Cortex of kidney (tissue), 1 donor: ENCODE results near the gene DOCK9.
"Not testable (repeated sequence)": the region's sequence is repeated elsewhere in the genome, so short reads cannot be mapped to it uniquely, and the experiment has no call there.

ENCODE experiments used
- DNase-seq: peaks from one replicate; lab custom pipeline; 2025; lab: John Stamatoyannopoulos, UW

DOCK9 gene

DNA sequence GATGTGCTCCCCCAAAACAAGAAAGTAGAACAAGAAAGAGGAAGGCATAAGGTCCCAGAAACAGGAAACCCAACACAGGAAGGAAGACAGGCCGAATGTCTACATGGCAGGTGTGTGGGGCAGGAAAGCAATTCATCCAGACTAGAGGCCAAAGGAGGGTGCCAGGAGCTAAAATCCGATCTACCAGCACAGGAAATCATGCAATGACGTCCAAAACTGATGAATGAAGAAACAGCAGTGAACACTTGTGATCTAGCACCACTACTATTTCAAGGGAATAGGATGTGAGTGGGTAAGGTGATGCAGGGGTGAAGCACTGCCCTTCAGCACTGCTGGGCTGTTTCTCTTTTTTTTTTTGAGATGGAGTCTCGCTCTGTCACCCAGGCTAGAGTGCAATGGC, 59.1 kb downstream of the DOCK9 start:
- no peak for DNase-seq

GRCh38 chr13:98917116-98917515, 60.7 kb downstream of the DOCK9 start:
- DNase-seq = no peak

DNA sequence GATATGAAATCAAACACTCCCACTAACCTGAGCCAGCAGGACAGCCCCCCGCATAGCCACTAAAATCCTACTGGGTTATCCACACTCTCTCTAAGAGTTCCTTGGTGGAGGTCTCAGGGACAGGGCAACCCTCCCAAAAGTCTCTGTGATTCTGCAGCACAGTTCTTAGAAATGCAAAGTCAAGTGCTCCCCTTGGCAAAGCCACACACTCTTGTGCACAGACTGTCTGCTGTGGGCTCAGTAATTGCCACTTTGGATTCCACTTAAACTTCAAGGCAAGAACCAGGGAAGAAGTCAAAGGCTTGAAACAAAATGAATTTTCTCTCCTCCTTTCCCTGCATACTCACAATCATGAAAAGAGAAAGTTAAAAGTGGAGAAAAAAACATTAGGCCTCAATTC, 61.5 kb downstream of the DOCK9 start:
- no peak for DNase-seq

DNA sequence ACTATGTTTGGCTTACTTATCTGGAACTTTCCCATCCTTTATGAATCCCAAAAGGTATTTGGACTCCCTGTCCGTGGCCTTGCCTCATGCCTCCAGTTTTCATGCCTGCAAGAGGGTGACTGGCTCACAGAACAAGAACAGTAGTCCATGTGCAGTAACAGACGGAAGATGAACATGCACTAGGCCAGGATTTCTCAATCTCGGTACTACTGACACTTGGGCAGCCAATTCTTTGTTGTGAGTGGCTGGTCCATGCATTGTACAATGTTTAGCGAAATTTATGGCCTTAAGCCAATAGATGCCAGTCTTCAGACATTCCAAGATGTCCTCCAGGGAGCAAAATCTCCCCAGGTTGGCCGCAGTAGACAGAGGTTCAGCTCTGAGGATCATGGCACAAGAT, 61.9 kb downstream of the DOCK9 start:
- DNase-seq = no peak

DNA sequence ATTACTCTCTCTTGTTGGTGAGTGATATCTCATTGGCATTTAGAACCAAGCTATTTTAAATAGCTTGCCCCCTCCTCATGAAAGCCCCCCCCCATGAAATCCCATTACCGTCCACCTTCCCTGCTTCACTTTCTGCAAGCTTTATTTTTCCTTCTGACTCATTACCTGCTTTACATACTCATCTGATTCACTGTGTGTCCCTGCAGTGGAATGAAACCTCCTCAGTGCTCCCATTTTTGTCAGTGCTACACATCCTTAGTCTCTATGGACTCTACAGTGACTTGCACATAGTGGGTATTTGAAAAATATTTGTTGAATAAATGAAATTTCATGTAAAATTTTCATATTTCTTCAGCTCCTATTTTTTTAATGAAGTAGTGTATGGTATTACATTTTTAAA, 62.3 kb downstream of the DOCK9 start:
- no peak for DNase-seq

- no peak for DNase-seq
These were observed 64.1 kb downstream of the DOCK9 start for GRCh38 chr13:98913741-98914140.

- no peak for DNase-seq
These were observed 65.0 kb downstream of the DOCK9 start for GRCh38 chr13:98912846-98913245.

GRCh38 chr13:98910501-98910951, 67.3 kb downstream of the DOCK9 start:
- no peak for DNase-seq

DNA sequence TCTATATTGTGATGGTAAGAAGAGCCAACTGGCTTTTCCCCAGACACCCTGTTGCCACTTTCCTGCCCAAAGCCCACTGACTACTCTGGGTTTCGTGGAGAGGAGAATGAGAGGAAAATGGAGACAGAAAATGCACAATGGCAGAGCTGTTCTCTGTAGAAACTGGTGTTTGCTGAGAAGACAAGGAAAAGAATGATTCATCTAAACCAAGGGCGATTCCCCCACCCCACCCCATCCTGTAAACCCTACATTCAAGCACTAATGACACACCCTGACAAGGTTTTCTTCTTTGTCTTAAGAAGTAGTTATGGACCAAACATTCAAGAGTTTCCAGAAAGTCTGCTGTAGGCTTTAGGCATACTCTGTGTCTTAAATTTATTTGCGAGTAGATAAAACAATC, 68.8 kb downstream of the DOCK9 start:
- DNase-seq = no peak

GRCh38 chr13:98906746-98907502, 70.9 kb downstream of the DOCK9 start:
- DNase-seq = no peak

DNA sequence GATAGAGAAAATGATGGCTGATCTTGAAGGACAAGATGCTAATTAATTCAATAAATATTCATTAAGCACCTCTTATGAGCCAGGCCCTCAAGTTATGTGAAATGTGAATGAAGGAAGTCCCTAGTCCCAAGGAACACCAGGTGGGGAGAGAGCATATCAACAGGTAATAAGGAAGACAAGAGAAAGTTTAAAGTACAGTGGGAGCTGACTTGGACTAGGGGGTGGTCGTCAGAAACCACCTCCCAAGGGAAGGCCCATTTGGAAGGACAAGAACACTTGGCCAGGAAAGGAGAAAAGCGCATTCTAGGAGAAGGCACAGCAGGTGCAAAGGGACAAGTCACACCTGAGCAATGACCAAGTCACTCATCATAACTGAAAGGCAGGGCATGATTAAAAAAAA, 72.7 kb downstream of the DOCK9 start:
- no peak for DNase-seq

DNA sequence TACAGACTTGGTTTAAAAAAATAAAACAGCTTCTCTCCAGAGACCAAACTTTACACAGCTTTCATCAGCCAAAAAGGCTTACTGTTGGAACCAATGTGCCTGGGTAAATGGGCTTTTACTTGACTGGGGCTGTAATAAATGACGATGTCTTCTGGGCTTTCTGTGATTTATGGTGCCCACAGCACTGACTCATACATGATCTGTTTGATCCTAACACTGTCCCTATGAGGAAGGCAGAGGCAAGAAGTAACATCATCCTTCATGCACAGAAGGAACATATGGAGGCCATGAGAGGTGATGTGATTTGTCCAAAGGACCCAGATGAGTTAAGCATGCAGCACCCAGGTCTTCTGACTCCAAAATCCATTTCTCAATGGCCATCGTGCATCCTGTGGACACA, 77.4 kb downstream of the DOCK9 start:
- DNase-seq = no peak

DNA sequence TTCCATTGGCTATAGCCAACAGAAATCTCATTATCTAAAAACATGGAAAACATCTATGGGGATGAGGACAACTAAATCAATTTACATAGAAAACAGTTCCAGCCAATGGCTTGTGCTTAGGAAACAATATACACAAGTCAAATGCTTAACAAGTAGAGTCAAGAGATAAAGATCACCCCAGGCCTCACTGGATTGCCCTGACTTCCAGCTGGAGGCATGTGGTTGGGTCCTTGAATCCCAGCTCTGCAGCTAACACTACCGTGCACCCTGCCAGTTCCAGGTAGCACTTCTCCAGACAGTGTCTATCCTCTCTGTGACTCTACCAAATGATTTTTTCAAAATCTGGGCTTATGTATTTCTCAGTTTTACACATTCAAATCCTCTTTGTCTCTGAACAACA, 80.2 kb downstream of the DOCK9 start:
- DNase-seq = no peak

DNA sequence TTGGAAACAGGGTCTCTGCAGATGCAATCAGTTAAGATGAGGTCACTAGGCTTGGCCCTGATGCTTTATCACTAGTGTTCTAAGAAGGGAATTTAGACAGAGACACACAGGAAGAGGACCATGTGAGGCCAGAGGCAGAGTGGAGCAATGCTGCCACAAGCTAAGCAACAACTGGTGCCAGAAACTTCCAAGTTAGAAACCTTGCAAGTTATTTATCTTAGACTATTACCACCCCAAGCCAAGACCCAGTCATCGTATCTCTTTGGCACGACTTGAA, 81.1 kb downstream of the DOCK9 start:
- DNase-seq = no peak

DNA sequence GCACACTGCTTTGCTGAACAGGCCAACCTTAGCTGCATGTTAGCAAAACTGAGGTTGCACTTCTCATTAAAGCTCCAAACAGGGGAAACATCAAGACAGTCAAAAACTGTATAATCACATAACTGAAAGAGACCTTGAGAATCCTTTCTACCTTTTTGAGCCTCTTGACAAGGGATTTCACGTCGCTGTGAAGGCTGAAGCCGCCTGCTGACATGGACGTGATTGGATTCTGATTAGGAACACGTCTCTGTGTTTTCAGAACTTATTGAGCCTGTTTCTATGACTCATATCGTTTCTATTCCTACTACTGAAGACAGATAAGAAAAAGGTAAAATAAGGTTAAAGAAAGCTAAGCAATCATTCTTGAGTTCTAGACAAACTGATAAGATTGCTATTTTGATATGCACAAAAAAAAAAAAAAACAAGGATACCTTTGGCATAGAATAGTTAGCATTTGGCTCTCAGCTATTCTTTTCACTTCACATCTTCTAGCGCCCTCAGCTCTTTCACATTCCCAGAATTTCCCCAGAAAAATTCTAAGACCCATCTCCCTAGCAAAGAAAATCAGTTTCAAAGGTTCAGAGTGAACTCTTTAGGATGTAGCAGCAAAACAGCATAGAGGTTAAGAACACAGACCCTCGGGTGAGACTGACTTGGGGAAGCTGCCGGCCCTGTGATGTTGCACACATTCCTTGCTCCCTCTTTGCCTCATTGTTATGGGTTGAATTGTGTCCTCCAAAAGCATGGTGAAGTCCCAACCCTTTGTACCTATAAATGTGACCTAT, 81.6 kb downstream of the DOCK9 start:
- no peak for DNase-seq

- not testable (repeated sequence) for DNase-seq
These were observed 83.0 kb downstream of the DOCK9 start for GRCh38 chr13:98894814-98895213.

DNA sequence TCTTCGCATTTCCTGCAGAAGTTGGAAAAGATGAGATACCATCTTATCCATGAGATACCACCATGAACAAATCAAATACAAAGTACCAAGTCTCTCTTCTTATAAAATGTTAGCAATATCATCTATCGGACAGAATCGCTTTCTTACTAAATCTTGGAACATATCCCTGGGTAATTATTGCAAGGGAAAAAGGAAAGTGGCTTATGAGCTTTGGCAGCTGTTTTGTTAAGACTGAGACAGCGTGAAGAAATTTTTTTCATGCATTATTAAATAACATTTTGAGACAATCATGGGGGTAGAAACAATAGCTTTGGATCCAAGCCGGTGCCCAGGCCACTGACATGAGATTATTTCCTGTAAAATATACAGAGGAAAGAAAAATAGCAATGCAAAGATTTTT, 84.5 kb downstream of the DOCK9 start:
- no peak for DNase-seq

DNA sequence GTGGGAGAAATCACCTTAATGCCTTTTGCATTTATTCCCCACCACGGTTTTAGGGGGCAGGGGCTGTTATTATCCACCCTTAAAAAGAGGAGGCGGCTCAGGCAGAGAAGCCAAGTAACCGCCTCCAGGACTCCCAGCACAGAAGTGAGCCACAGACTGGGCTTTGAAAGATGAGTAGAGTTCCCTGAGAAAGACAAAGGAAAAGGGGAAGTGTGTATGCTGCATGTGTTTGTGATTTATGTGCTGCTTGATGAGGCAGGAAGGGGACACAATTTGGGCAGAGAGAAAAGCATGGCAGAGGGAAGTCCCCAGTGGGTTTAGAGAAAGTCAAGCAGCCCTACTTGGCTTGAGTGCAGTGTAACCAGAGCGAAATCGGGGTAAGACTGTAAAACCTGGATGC, 85.0 kb downstream of the DOCK9 start:
- no peak for DNase-seq

GRCh38 chr13:98892077-98892476, 85.8 kb downstream of the DOCK9 start:
- DNase-seq = no peak

GRCh38 chr13:98890925-98891324, 86.9 kb downstream of the DOCK9 start:
- DNase-seq = no peak

DNA sequence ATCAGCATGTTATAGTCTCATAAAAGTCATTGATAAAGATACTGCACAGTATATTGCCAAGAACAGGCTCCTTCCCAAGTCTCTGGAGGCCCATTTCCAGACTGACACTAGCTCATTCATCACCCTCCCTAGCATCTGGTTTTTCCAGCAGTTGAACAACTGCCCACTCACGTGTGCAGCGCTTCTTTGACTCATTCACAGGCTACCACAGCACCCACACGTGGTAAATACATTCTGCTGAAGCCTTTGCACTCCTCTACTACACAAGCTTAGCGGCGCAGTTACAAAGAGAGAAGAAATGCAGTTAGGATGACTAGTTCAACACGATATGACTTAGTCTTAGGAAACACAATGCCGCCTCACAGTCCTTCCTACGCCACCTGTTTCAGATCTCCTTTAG, 87.7 kb downstream of the DOCK9 start:
- DNase-seq = no peak

DNA sequence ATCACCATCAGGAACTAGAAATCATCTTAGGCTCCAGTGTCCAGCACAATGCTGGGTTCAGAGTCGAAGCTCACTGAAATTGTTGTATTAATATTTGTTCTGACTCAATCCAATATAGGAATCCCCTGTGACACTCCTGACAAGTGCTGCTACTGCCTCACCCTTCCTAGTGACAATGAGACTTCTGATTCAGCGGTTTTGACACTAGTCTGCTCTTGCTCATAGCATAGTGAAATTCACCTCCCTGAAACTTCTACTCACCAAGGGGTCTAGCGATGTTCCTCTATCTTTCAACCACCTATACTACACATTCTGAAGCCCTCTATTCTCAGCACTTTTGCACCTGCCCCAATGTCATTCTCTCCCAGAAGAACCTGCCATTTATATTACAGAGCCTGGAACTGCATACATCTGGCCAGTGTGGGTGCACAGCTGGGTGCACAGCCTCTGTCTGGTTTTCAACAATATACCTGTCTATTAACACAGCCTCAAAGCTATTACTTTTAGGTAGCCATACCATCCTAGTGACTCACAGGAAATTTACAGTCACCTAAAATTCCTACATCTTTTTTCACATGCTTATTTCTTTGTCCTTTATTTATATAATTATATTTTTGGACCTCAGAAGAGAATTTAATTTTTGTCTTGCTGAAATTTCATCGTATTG, 88.3 kb downstream of the DOCK9 start:
- DNase-seq = no peak

DNA sequence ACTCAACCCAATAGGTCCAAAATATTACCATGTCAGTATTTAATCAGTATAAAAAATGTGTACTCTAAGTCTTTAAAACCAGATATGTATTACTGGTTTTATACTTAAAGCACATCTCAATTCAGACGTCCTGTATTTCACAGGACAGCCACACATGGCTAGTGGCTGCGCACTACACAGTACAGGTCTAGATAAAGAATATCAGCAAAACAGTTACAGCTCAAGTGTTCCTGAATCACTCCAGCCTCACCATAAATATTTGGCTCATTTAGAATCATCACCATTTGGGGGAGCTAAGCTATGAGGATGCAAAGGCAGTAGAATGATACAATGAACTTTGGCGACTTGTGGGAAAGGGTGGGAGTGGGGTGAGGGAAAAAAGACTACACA, 89.0 kb downstream of the DOCK9 start:
- DNase-seq = no peak
